ENCODE results near the gene TRMT2A.
"Not testable (repeated sequence)": the region's sequence is repeated elsewhere in the genome, so short reads cannot be mapped to it uniquely, and the experiment has no call there.

Gene TRMT2A

GRCh38 chr22:20165421-20165820, 48.4 kb upstream of the TRMT2A start:
- TF ChIP-seq SPI1 (IDR thresholded peaks at IDR 0.05; ENCODE audit: borderline replicate concordance, low read depth) (no peak), POLR2AphosphoS5 (IDR thresholded peaks at IDR 0.05; ENCODE audit: low read depth) (no peak), GABPA (IDR thresholded peaks at IDR 0.05; ENCODE audit: low read depth) (no peak), REST (IDR thresholded peaks at IDR 0.05; ENCODE audit: insufficient replicate concordance, low read depth) (no peak)
- TF ChIP-seq, protein P1, sequence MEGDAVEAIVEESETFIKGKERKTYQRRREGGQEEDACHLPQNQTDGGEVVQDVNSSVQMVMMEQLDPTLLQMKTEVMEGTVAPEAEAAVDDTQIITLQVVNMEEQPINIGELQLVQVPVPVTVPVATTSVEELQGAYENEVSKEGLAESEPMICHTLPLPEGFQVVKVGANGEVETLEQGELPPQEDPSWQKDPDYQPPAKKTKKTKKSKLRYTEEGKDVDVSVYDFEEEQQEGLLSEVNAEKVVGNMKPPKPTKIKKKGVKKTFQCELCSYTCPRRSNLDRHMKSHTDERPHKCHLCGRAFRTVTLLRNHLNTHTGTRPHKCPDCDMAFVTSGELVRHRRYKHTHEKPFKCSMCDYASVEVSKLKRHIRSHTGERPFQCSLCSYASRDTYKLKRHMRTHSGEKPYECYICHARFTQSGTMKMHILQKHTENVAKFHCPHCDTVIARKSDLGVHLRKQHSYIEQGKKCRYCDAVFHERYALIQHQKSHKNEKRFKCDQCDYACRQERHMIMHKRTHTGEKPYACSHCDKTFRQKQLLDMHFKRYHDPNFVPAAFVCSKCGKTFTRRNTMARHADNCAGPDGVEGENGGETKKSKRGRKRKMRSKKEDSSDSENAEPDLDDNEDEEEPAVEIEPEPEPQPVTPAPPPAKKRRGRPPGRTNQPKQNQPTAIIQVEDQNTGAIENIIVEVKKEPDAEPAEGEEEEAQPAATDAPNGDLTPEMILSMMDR (IDR thresholded peaks at IDR 0.05; ENCODE audit: insufficient read depth, low read length), result no peak
- no peak for DNase-seq (ENCODE audit: low read depth in 1 of 2, low spot score in 1 of 2)

DNA sequence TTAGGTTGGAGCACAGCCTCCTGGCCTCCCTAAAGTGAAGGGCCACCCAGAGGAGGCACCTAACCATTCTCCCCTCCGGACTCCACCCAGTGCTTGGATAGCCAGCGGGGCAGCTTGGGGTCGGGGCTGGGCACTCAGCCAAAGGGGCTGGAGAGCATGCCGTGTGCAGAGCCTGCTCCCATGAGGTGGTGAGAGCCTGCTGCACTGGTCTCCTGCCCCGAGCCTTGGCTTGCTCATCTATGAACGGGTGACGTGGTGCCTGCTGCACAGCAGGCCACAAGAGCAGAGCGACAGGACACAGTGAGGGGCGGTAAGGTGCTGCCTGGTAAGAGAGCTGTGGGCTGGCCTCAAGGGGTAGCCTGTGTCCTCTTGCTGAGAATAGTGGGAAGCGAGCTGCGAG, 47.8 kb upstream of the TRMT2A start:
- DNase-seq (ENCODE audit: low read depth in 1 of 2, low spot score in 1 of 2), result no peak
- H3K27me3 ChIP-seq (ENCODE audit: insufficient read depth, poor library complexity, severe bottlenecking), result no peaks in the 10 kb centered on the region
- H3K27ac ChIP-seq (replicated peaks), result no peak overlapping the region
- H3K4me3 ChIP-seq (replicated peaks; ENCODE audit: insufficient read depth, low read length), result no peak overlapping the region
- TF ChIP-seq, protein P1 (IDR thresholded peaks at IDR 0.05; ENCODE audit: insufficient read depth, low read length), result no peak
- TF ChIP-seq GABPA (IDR thresholded peaks at IDR 0.05; ENCODE audit: low read depth) (no peak), SPI1 (IDR thresholded peaks at IDR 0.05; ENCODE audit: borderline replicate concordance, low read depth) (no peak), POLR2AphosphoS5 (IDR thresholded peaks at IDR 0.05; ENCODE audit: low read depth) (no peak), REST (IDR thresholded peaks at IDR 0.05; ENCODE audit: insufficient replicate concordance, low read depth) (no peak)

More at GRCh38 chr22:20165421-20165820, 48.4 kb upstream of the TRMT2A start:
- no peaks in the 10 kb centered on the region for H3K27me3 ChIP-seq (ENCODE audit: insufficient read depth, poor library complexity, severe bottlenecking)
- no peak overlapping the region for H3K27ac ChIP-seq (replicated peaks)
- H3K4me3 ChIP-seq (replicated peaks; ENCODE audit: insufficient read depth, low read length), result no peak overlapping the region

GRCh38 chr22:20160041-20160440, 43.0 kb upstream of the TRMT2A start:
- no peak for TF ChIP-seq SPI1 (IDR thresholded peaks at IDR 0.05; ENCODE audit: borderline replicate concordance, low read depth)
- no peak for TF ChIP-seq GABPA (IDR thresholded peaks at IDR 0.05; ENCODE audit: low read depth)
- TF ChIP-seq REST (IDR thresholded peaks at IDR 0.05; ENCODE audit: insufficient replicate concordance, low read depth), result no peak
- TF ChIP-seq POLR2AphosphoS5 (IDR thresholded peaks at IDR 0.05; ENCODE audit: low read depth), result no peak
- TF ChIP-seq, protein P1 (IDR thresholded peaks at IDR 0.05; ENCODE audit: insufficient read depth, low read length), result no peak
- H3K27me3 ChIP-seq (ENCODE audit: insufficient read depth, poor library complexity, severe bottlenecking), result peaks cover 6% of the 10 kb centered on the region
- DNase-seq (ENCODE audit: low read depth in 1 of 2, low spot score in 1 of 2), result no peak
- no peak overlapping the region for H3K4me3 ChIP-seq (replicated peaks; ENCODE audit: insufficient read depth, low read length)
- H3K27ac ChIP-seq (replicated peaks), result no peak overlapping the region

DNA sequence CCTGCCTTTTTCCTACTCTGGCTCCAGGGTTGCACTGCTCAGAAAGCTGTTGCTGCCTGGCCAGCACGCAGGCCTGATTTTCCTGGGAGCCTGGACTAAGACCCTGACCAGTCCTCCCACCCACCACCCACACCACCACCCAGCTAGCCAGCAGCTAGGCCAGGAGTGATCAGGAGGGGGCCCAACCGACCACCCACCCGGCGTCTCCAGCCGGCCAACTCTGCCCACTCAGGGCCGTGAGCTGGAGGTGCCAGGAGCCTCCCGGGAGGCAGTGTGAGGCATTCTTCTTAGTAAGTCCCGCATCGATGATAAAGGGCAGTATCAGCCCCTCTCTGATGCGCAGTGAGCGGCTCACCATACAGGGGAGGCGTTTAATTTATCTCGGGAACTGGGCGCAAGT, 42.5 kb upstream of the TRMT2A start:
- H3K27ac ChIP-seq (replicated peaks), result peak overlapping the region; percentile 32; the same call in 1 of the 2 replicates
- H3K27me3 ChIP-seq (ENCODE audit: insufficient read depth, poor library complexity, severe bottlenecking); DNase-seq (ENCODE audit: low read depth in 1 of 2, low spot score in 1 of 2); H3K4me3 ChIP-seq (replicated peaks; ENCODE audit: insufficient read depth, low read length): not testable (repeated sequence)
